ENCODE measurements around the gene AFAP1L2. TPM values are rescaled to one million over a fixed set of nuclear protein-coding genes. Genes with fewer than 3 reads are reported as not detected.
A peak's percentile ranks its signal among the peaks of the same experiment; 100 is the strongest.

Gene AFAP1L2
- total RNA-seq, 2 experiments from 2014 or later: 3.8 to 5.0 TPM

DNA sequence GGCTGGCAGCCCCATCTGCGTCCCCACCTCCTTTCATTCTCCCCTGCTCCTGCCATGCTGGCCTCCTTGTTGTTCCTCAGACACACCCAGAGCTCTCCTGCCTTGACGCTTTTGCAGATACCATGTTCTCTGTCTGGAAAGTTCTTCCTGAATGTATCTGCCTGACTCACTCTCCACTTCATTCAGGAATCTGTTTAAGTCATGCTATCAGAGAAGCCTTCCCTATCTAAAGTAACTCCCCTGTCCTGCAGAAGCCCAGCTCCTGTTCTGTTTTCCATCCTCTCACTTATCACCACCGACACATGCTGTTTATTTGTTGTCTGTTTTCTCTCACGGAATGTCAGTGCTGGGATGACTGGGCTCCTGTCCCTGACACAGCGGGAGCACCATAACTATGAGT is 82.0 kb downstream of the AFAP1L2 start:
- H3K27ac Mint-ChIP-seq: no peak overlapping the region
- no peaks in the 10 kb centered on the region for H3K9me3 Mint-ChIP-seq
- POLR2A ChIA-PET: no interaction called here
- no peaks in the 10 kb centered on the region for H3K36me3 Mint-ChIP-seq
- DNase-seq (no peak), ATAC-seq (ENCODE audit: low read depth) (no peak)
- H3K4me1 Mint-ChIP-seq: no peaks in the 10 kb centered on the region
- no peak overlapping the region for H3K4me3 Mint-ChIP-seq
- peaks cover 4% of the 10 kb centered on the region for H3K27me3 Mint-ChIP-seq

DNA sequence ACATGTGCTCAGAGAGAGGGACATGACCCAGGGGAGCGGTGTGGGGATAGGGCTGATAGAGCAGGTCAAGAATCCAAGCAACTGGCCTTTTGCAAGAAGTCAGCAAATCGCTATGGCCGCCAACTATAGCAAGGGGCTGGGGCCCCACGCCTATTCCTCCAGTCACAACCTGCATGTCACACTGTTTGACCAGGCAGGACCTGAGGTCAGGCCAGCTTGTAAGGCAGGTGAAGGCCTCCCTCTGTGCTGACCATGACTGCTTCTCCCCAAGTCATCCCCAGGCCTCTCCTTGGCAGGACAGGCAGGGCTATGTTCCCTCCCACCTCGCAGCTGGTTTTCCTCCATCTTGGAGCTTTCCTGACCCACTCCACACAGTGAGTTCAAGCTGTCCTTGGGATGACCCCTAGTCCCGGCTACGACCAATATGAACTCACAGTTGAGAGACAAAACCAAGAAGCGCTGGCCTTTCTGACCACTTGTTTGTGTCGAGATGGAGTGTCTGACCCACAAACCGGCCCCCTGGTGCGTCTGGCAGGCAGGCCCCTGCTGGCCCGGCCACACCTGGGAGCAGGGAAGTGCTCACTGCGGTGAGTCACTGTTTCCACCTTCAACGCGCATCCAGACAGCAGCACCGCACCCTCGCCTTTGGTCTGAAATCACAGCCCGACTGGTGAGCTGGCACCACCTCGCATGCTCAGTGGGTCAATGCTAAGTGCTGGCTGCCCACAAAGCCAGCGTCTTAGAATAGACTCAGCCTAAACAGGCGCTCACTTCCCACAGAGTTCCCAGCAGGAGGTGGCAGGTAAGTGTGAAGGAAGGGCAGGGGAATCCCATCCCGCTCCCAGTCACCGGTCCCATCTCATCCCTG is 83.8 kb downstream of the AFAP1L2 start:
- POLR2A ChIA-PET: interaction anchor here (0.6 kb wide), 1 partner anchor 1687 kb away, joined by 4 read pairs; no protein-coding TSS in a partner anchor
- ATAC-seq (ENCODE audit: low read depth) (no peak), DNase-seq (no peak)
- Mint-ChIP-seq H3K4me1 (no peaks in the 10 kb centered on the region), H3K27ac (no peak overlapping the region), H3K27me3 (peaks cover 4% of the 10 kb centered on the region), H3K36me3 (no peaks in the 10 kb centered on the region), H3K9me3 (no peaks in the 10 kb centered on the region), H3K4me3 (no peak overlapping the region)

DNA sequence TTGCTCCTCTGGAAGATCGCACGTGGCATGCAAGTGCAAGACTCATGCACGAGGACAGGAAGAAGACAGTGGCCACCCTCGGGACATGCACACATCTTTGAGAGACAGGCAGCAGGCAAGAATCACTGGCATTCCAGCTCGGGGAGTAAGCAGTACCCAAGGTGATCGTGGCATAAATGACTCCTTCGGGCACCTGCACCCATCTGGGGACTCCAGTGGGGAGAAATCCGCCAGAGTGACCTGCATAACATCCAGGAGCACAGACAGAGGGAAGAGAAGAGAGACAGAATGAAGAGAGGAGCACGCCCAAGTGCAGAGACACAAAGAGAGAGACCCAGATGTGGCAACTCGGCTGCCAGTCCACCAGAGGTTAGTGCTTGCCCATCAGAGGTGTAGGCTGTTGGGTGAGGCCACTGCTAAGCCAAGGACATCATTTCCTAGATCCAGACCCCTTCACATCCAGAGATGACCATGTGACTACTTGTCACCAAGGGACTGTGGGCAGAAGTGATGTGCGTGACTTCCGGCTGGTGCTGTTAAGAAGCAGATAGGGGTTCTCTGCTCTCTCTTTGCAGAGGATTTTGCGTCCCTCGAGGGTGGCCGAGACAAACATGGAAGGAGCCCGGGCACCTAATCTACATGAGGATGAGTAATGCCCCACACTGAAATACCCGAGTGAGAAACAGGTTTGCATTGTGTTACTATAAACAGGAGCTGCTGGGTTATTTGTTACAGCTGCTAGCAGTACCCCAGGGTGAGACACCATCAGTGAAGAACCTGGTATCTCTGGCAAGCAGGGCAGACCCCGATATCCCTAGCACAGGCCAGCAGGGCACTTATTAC is 84.7 kb downstream of the AFAP1L2 start:
- DNase-seq (no peak), ATAC-seq (ENCODE audit: low read depth) (no peak)
- Mint-ChIP-seq H3K4me1 (no peaks in the 10 kb centered on the region), H3K4me3 (no peak overlapping the region), H3K9me3 (no peaks in the 10 kb centered on the region), H3K36me3 (no peaks in the 10 kb centered on the region), H3K27me3 (peaks cover 4% of the 10 kb centered on the region), H3K27ac (no peak overlapping the region)
- POLR2A ChIA-PET: no interaction called here

DNA sequence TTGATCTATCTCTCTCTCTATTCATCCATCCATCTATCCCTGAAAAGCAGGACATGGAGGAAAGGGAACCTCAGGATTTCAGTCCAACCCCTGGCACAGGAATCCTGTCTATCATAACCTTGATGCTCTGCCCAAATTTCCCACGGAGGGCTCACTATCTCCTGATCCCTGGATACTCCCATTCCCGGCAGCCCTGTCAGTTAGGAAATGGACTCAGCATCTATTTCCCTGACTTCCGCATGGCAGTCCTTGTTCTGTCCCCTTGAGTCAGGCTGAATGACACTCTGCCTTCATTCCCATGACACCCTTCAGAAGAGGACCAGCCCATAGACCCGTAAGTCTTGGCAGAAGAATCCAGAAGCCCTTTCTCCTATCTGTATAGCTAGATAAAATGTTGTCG is 87.6 kb downstream of the AFAP1L2 start:
- Mint-ChIP-seq H3K9me3 (no peaks in the 10 kb centered on the region), H3K36me3 (no peaks in the 10 kb centered on the region), H3K27me3 (peaks cover 4% of the 10 kb centered on the region), H3K27ac (no peak overlapping the region), H3K4me1 (no peaks in the 10 kb centered on the region), H3K4me3 (no peak overlapping the region)
- ATAC-seq (ENCODE audit: low read depth) (no peak), DNase-seq (no peak)
- POLR2A ChIA-PET: no interaction called here

DNA sequence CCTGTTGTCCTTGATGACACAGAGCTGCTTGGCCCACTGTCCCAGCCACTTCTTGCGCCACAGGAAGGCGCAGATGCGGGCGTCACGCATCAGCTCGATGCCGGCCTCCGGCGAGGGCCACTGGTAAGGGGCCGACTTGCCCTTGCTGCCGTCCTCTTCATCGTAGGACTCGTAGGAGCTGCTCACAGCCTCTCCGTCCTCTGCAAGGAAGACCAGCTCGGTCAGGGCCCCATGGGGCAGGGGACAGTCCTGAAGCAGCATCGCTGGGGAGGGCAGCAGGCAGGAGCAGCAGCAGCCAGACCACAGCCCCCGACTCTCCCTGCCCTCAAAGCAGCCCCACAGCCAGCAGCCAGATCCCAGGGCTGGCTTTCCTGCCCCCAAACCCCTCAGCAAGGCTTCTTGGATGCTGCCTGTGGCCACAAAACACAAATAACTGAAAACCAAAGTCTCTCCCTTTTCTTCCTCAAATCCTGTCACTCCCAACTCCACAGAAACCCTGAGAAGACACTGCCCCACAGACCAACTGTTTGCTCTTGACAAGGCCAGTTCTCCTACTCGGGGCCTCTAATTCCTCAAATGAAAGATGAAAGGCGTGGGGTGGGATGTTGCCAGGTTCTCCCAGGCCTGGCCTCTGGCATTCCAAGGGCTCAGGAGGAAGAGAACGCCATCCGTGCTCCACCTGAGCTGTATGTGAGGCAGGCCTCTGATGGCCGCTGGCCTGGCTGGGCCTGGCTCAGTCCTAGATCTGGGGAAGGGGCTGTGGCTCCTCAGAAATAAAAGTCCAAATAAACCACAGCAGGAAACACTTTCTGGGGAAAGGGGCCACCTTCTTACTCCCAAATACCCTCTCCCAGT is 88.5 kb downstream of the AFAP1L2 start:
- peaks cover 4% of the 10 kb centered on the region for H3K27me3 Mint-ChIP-seq
- no peak overlapping the region for H3K4me3 Mint-ChIP-seq
- no peaks in the 10 kb centered on the region for H3K9me3 Mint-ChIP-seq
- DNase-seq (no peak), ATAC-seq (ENCODE audit: low read depth) (no peak)
- H3K27ac Mint-ChIP-seq: no peak overlapping the region
- POLR2A ChIA-PET: no interaction called here
- no peaks in the 10 kb centered on the region for H3K36me3 Mint-ChIP-seq
- H3K4me1 Mint-ChIP-seq: no peaks in the 10 kb centered on the region

DNA sequence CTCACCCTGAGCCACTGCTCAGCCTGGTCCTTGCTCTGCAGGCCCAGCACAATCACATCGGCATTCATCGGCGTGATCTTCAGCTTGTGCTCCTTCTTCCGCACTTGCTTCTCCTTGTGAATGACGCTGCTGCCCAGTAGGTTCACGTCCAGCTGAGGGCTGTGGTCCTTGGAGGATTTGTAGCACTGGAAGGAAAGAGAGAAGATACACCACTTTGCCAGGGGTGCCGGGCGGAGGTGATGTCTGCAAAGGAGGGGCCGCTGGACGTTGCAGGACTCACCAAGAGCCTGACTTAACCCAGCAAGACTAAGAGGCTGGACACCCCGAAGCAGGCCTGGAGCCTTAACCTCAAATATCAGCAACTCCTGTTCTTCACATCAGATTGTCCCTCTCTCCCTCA is 90.4 kb downstream of the AFAP1L2 start:
- ATAC-seq (ENCODE audit: low read depth): no peak
- H3K4me1 Mint-ChIP-seq: no peaks in the 10 kb centered on the region
- no peak overlapping the region for H3K27ac Mint-ChIP-seq
- POLR2A ChIA-PET: no interaction called here
- H3K4me3 Mint-ChIP-seq: no peak overlapping the region
- no peaks in the 10 kb centered on the region for H3K36me3 Mint-ChIP-seq
- H3K9me3 Mint-ChIP-seq: no peaks in the 10 kb centered on the region
- no peak for DNase-seq
- peaks cover 4% of the 10 kb centered on the region for H3K27me3 Mint-ChIP-seq

DNA sequence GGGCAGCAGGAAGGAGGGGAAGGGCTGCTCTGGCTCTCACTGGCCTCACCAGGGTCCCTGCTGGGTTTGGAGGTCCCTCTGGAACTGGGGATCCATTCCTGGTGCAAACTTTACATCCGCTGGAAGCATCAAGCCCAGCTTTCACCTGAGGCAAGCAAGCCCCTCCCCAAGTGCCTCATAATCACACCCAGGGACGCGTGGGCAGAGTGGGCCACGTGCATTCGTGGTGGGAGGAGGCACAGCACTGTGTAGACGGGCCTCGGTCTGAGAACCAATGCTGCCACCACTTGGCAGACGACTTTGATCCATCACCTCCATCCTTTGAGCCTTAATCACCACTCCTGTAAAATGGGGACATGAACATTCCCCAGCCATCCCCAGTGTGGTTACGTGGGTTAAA is 91.2 kb downstream of the AFAP1L2 start:
- DNase-seq: no peak
- H3K27me3 Mint-ChIP-seq: peaks cover 1% of the 10 kb centered on the region
- no peaks in the 10 kb centered on the region for H3K9me3 Mint-ChIP-seq
- no peak for ATAC-seq (ENCODE audit: low read depth)
- no peaks in the 10 kb centered on the region for H3K4me1 Mint-ChIP-seq
- H3K4me3 Mint-ChIP-seq: no peak overlapping the region
- no peaks in the 10 kb centered on the region for H3K36me3 Mint-ChIP-seq
- no peak overlapping the region for H3K27ac Mint-ChIP-seq
- POLR2A ChIA-PET: no interaction called here

DNA sequence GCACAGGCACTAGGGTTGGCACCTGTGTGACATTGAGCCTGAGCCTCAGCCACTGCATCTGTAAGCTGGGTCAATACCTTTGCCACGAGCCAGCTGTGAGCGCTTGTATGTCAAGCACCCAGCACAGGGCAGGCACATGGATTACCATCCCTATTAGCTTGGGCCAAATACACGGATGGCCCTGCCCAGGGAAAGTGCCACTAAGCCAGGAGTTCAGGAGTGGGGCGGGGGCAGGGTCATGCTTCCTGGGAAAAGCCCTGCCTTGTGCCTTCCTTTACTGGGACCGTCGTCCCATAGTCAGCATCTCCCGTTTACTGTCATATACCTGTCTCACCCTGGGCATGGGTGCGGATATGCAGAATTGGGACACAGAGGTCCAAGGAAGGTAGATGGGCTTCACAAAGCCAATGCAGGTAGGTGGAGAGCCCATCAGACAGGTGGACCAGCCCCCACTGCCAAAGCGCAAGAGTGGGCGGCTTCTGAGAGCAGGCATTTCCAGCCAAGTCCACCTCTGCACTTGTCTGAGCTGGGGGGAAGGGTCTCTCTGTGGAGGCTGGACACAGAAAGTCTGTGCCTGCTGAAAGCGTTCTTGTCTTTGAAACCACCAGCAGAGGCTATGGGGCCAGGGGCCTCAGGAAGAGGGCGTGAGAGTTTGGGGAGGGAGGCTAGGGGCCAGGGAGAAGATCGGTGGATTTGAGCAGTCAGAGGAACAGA is 92.6 kb downstream of the AFAP1L2 start:
- H3K4me3 Mint-ChIP-seq: no peak overlapping the region
- peak overlapping the region; percentile 63 for H3K27ac Mint-ChIP-seq
- H3K4me1 Mint-ChIP-seq: no peaks in the 10 kb centered on the region
- no peak for DNase-seq
- H3K9me3 Mint-ChIP-seq: no peaks in the 10 kb centered on the region
- POLR2A ChIA-PET: no interaction called here
- H3K36me3 Mint-ChIP-seq: no peaks in the 10 kb centered on the region
- ATAC-seq (ENCODE audit: low read depth): no peak
- H3K27me3 Mint-ChIP-seq: peaks cover 3% of the 10 kb centered on the region

DNA sequence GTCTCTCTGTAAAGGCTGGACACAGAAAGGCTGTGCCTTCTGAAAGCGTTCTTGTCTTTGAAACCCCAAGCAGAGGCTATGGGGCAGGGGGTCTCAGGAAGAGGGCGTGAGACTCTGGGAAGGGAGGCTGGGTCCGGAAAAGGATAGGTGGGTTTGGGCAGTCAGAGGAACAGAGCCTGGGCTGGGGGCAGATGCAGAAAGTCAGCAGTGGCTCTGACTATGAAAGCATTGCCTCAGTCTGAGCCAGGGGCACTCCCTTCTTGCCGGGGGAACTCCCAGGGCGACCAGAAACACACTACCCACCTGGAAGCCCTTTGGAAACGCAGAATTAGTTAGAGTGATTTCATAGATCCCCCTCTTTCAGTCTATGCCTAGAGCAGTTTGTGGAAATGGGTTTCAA is 93.3 kb downstream of the AFAP1L2 start:
- no peak for ATAC-seq (ENCODE audit: low read depth)

DNA sequence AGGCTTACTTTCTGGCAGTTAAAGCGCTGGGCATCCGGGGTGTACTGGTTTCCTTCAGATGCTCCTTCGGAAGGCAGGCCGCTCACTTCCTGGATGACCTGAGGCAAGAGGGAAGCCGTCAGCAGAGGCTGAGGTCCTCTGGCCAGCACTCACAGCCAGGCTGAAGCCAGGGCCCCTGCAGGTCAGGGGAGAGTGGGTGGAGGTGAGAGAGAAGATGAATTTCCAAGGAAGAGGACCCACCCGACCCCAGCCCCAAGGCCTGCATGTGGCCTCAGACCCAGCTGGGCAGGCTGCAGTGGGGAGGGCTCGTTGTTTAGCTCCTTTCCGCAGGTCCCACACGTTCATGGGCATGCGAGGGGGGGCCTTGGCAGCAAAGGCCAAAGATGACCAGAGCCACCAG is 94.0 kb downstream of the AFAP1L2 start:
- Mint-ChIP-seq H3K27ac (no peak overlapping the region), H3K27me3 (peaks cover 3% of the 10 kb centered on the region), H3K9me3 (no peaks in the 10 kb centered on the region), H3K4me3 (no peak overlapping the region), H3K4me1 (no peaks in the 10 kb centered on the region), H3K36me3 (no peaks in the 10 kb centered on the region)
- DNase-seq (no peak), ATAC-seq (ENCODE audit: low read depth) (no peak)
- POLR2A ChIA-PET: no interaction called here

More for the DNA sequence above, 93.3 kb downstream of the AFAP1L2 start:
- no peak for DNase-seq
- H3K36me3 Mint-ChIP-seq: no peaks in the 10 kb centered on the region
- no peak overlapping the region for H3K27ac Mint-ChIP-seq
- H3K4me1 Mint-ChIP-seq: no peaks in the 10 kb centered on the region
- peaks cover 3% of the 10 kb centered on the region for H3K27me3 Mint-ChIP-seq
- H3K4me3 Mint-ChIP-seq: no peak overlapping the region
- POLR2A ChIA-PET: no interaction called here
- no peaks in the 10 kb centered on the region for H3K9me3 Mint-ChIP-seq

DNA sequence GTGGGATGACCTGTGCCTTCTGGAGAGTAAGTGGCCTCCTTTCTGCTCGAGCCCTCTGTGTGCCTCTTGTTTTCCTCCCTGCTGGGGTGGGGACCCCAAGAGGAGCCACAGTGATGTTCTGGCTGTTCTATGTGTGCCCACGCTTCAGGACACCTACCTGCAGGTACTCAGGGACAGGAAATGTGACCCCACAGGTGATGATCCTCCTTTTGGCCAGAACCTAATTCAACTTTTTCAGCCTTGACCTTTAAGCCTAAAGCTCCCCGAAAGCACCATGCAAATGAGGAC is 95.0 kb downstream of the AFAP1L2 start:
- no peaks in the 10 kb centered on the region for H3K36me3 Mint-ChIP-seq
- no peaks in the 10 kb centered on the region for H3K9me3 Mint-ChIP-seq
- no peak overlapping the region for H3K27ac Mint-ChIP-seq
- POLR2A ChIA-PET: no interaction called here
- peaks cover 5% of the 10 kb centered on the region for H3K4me1 Mint-ChIP-seq
- no peak for ATAC-seq (ENCODE audit: low read depth)
- no peak overlapping the region for H3K4me3 Mint-ChIP-seq
- DNase-seq: no peak
- peaks cover 3% of the 10 kb centered on the region for H3K27me3 Mint-ChIP-seq

DNA sequence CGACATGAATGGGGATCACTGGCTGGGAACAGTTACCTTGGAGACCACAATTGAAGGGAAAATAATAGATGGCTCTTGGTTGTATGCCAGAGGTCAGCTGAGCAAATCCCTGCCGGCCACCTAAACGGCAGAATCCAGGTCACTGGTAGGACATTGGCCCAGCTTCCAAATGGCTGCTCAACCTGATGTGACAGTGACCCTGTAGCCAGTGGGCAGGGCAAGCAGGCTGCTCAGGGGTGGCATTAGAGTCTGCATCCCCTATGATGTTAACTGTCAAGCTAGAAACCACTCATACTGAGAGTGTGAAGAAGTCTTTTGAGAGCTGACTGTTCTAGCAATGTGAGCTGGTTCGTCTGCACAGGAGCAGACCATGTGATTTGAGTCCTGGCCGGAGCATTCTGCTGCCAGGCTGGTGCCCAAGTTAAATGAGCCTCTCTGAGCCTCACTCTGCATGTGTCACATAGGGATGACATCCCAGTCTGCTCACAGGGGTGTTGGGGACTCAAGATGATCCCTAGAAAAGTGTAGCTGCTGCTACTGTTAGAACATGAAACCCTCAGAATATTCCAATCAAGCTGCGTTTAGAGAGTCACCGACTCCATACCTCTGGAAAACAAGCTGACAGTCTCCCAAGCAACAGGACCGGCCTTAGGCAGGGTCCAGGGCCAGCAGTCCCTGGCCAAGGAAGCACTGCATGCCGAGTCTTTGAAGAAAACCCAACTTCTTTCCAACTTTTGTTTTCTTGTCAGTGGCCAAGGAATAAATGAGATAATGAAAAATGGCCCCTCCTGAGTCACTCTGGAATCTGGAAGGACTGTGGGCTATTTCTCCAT is 95.6 kb downstream of the AFAP1L2 start:
- ATAC-seq (ENCODE audit: low read depth) (no peak), DNase-seq (no peak)
- POLR2A ChIA-PET: no interaction called here
- Mint-ChIP-seq H3K27me3 (peaks cover 3% of the 10 kb centered on the region), H3K4me3 (no peak overlapping the region), H3K9me3 (no peaks in the 10 kb centered on the region), H3K27ac (no peak overlapping the region), H3K4me1 (peaks cover 9% of the 10 kb centered on the region), H3K36me3 (no peaks in the 10 kb centered on the region)
